Mesendoderm (in vitro differentiated cells): ENCODE data around the gene FSTL1.

Experiments
- DNase-seq: peaks from one replicate; pipeline ENCODE4 v3.0.0; 2013
- H2AK5ac ChIP-seq: 2 replicates; pipeline ENCODE4 v1.6.1; 2013; ENCODE audit warnings: low read length, inconsistent platforms
- H2BK120ac ChIP-seq: 2 replicates; pipeline ENCODE4 v1.6.1; 2013; ENCODE audit warnings: low read depth, mild to moderate bottlenecking, low read length, moderate library complexity, mixed read lengths
- H2BK15ac ChIP-seq: replicated peaks from 2 replicates; pipeline ENCODE4 v1.6.1; 2013; ENCODE audit warnings: low read depth, mild to moderate bottlenecking, moderate library complexity
- H2BK5ac ChIP-seq: 2 replicates; pipeline ENCODE4 v1.6.1; 2013; ENCODE audit warnings: low read length, inconsistent platforms
- H3K18ac ChIP-seq: 2 replicates; pipeline ENCODE4 v1.6.1; 2013; ENCODE audit warnings: mild to moderate bottlenecking, low read length, mixed read lengths
- H3K23ac ChIP-seq: one replicate; pipeline ENCODE4 v1.6.1; 2013; ENCODE audit warnings: low read length
- H3K27ac ChIP-seq: 2 replicates; pipeline ENCODE4 v1.5.1; 2013; ENCODE audit warnings: low read depth, mild to moderate bottlenecking, inconsistent platforms, low read length, moderate library complexity
- H3K27me3 ChIP-seq: 2 replicates; pipeline ENCODE4 v1.6.1; 2013; ENCODE audit warnings: low read length, control low read depth, mild to moderate bottlenecking, inconsistent platforms; ENCODE audit not compliant: insufficient read depth, poor library complexity
- H3K36me3 ChIP-seq: 2 replicates; pipeline ENCODE4 v1.6.1; 2013; ENCODE audit warnings: low read length, inconsistent platforms; ENCODE audit not compliant: control insufficient read depth, insufficient read depth
- H3K4ac ChIP-seq: one replicate; pipeline ENCODE4 v1.6.1; 2013; ENCODE audit warnings: low read depth, mild to moderate bottlenecking, low read length, moderate library complexity
- H3K4me1 ChIP-seq: 2 replicates; pipeline ENCODE4 v1.6.1; 2013; ENCODE audit warnings: low read depth, low read length, inconsistent platforms; ENCODE audit not compliant: control insufficient read depth
- H3K4me2 ChIP-seq: 2 replicates; pipeline ENCODE4 v1.6.1; 2013; ENCODE audit warnings: low read length
- H3K4me3 ChIP-seq: 2 replicates; pipeline ENCODE4 v1.5.1; 2013; ENCODE audit warnings: mild to moderate bottlenecking, low read length
- H3K56ac ChIP-seq: one replicate; pipeline ENCODE4 v1.6.1; 2013; ENCODE audit warnings: low read length
- H3K79me1 ChIP-seq: 2 replicates; pipeline ENCODE4 v1.6.1; 2013; ENCODE audit warnings: low read length, inconsistent platforms
- H3K79me2 ChIP-seq: 2 replicates; pipeline ENCODE4 v1.6.1; 2013; ENCODE audit warnings: mild to moderate bottlenecking, low read length; ENCODE audit not compliant: control insufficient read depth, insufficient read depth
- H3K9ac ChIP-seq: 2 replicates; pipeline ENCODE4 v1.6.1; 2013; ENCODE audit warnings: low read length, inconsistent platforms
- H4K5ac ChIP-seq: one replicate; pipeline ENCODE4 v1.6.1; 2013; ENCODE audit warnings: low read length
- H4K8ac ChIP-seq: one replicate; pipeline ENCODE4 v1.6.1; 2013; ENCODE audit warnings: low read depth, mild to moderate bottlenecking, control low read depth, low read length, moderate library complexity
- WGBS: extraction: QIAGEN DNeasy Blood & Tissue Kit; methylation state at CpG from one replicate; pipeline ENCODE4 v1.1.7; 2013; ENCODE audit warnings: low lambda C conversion rate, missing lambda C conversion rate; ENCODE audit not compliant: insufficient coverage; ENCODE audit errors: extremely low coverage; 5-methylcytosine and 5-hydroxymethylcytosine counted together

The FSTL1 gene

GRCh38 chr3:120449251-120449650, 1.5 kb downstream of the FSTL1 start:
- Histone ChIP-seq H3K79me1 (peaks cover 13% of the 10 kb centered on the region), H2BK15ac (no peak overlapping the region), H2AK5ac (no peak overlapping the region), H3K23ac (no peak overlapping the region), H3K18ac (no peak overlapping the region), H3K9ac (peak overlapping the region; percentile 91), H3K4me1 (peaks cover 6% of the 10 kb centered on the region), H4K8ac (no peak overlapping the region), H3K27me3 (no peaks in the 10 kb centered on the region), H4K5ac (no peak overlapping the region), H3K79me2 (peaks cover 43% of the 10 kb centered on the region), H3K4ac (no peak overlapping the region), H2BK120ac (no peak overlapping the region), H3K36me3 (no peaks in the 10 kb centered on the region), H3K27ac (peak overlapping the region; percentile 34), H2BK5ac (no peak overlapping the region), H3K4me2 (peak overlapping the region; percentile 45), H3K4me3 (no peak overlapping the region), H3K56ac (peak overlapping the region; percentile 91)
- no peak for DNase-seq
- no CpG with 5 or more reads among the region's 6 CpGs for WGBS

GRCh38 chr3:120448756-120449155, 2.0 kb downstream of the FSTL1 start:
- H3K79me2 ChIP-seq = peaks cover 46% of the 10 kb centered on the region
- no peak overlapping the region for H3K18ac ChIP-seq
- H2BK120ac ChIP-seq = no peak overlapping the region
- peak overlapping the region; percentile 47 for H3K9ac ChIP-seq
- H4K8ac ChIP-seq = no peak overlapping the region
- H4K5ac ChIP-seq = no peak overlapping the region
- H3K4me3 ChIP-seq = no peak overlapping the region
- peaks cover 13% of the 10 kb centered on the region for H3K79me1 ChIP-seq
- no peaks in the 10 kb centered on the region for H3K27me3 ChIP-seq
- no peak overlapping the region for H2AK5ac ChIP-seq
- no CpG with 5 or more reads among the region's 2 CpGs for WGBS
- no peak overlapping the region for H2BK15ac ChIP-seq
- H3K36me3 ChIP-seq = no peaks in the 10 kb centered on the region
- no peak overlapping the region for H3K4ac ChIP-seq
- H2BK5ac ChIP-seq = no peak overlapping the region
- peak overlapping the region; percentile 21 for H3K4me2 ChIP-seq
- H3K23ac ChIP-seq = no peak overlapping the region
- DNase-seq = peak; percentile 96
- peak overlapping the region; percentile 34 for H3K27ac ChIP-seq
- H3K56ac ChIP-seq = peak overlapping the region; percentile 59
- H3K4me1 ChIP-seq = peaks cover 6% of the 10 kb centered on the region

DNA sequence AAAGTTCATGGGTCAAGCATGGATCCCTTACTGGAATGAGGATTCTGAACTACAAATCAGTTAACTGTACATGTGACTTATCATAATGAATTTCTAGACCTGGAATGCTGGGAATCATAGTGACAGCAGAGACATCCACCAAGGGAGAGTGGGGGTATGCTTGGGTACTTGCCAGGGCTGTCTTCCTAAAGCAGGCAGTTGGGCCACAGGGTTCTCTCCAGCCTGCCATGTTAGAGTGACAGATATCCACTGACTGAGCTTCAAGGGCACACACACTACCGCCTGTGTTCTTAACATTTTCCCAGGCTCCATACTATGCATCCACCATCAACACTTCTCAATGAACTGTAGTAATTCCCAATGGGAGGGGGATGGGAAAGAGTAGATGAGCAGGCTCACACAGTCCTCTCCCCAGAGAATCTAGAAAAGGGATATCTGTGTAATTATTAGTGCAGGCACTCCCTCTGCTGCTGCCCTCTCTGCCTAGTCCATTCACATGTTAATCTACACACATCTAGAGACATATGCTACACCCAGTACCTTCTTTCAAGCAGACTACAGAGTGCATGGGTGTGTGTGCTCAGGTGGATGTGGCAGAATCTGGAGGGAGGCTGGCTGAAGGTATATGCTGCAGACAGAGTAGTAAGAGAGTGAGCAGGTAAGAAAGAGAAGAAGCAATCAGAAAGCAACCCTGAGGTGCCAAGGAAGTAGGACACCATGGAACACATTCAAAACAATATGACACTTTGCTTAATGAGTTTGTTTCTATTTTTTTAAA, 3.7 kb downstream of the FSTL1 start:
- Histone ChIP-seq H2BK5ac (no peak overlapping the region), H3K79me2 (peaks cover 50% of the 10 kb centered on the region), H3K79me1 (peaks cover 14% of the 10 kb centered on the region), H3K4ac (no peak overlapping the region), H3K23ac (no peak overlapping the region), H3K4me1 (peaks cover 6% of the 10 kb centered on the region), H3K9ac (peak overlapping the region; percentile 21), H3K36me3 (no peaks in the 10 kb centered on the region), H4K8ac (no peak overlapping the region), H2AK5ac (no peak overlapping the region), H3K18ac (no peak overlapping the region), H4K5ac (no peak overlapping the region), H3K56ac (no peak overlapping the region), H2BK15ac (no peak overlapping the region), H3K4me2 (no peak overlapping the region), H2BK120ac (no peak overlapping the region), H3K4me3 (no peak overlapping the region), H3K27ac (no peak overlapping the region), H3K27me3 (no peaks in the 10 kb centered on the region)
- DNase-seq = no peak
- WGBS = no CpG with 5 or more reads among the region's 1 CpG

DNA sequence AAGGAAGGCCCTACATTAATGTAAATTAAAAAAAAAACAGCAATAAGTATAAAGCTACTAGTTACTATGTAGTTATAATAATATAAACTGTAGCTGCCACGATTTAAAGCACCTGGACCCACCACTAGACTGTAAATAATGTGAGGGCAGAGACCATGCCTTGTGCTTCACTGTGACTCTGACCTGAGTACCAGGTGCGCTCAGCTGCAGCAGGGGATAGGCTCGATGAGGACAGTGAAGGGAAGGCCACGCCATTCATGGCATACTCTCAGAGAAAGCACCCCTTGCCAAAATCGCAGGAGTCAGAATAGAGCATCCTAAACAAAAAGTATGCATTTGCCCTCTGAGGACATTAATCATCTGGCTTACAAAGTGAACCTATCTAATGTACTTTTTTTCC, 5.1 kb downstream of the FSTL1 start:
- Histone ChIP-seq H4K5ac (no peak overlapping the region), H3K4me3 (no peak overlapping the region), H3K36me3 (no peaks in the 10 kb centered on the region), H3K4ac (no peak overlapping the region), H3K23ac (no peak overlapping the region), H3K4me2 (no peak overlapping the region), H2BK120ac (no peak overlapping the region), H3K18ac (no peak overlapping the region), H3K56ac (no peak overlapping the region), H3K4me1 (peaks cover 6% of the 10 kb centered on the region), H2BK15ac (no peak overlapping the region), H3K9ac (no peak overlapping the region), H3K79me1 (peaks cover 19% of the 10 kb centered on the region), H3K27ac (no peak overlapping the region), H3K27me3 (no peaks in the 10 kb centered on the region), H4K8ac (no peak overlapping the region), H2AK5ac (no peak overlapping the region), H2BK5ac (no peak overlapping the region), H3K79me2 (peaks cover 54% of the 10 kb centered on the region)
- DNase-seq = no peak
- WGBS = no CpG with 5 or more reads among the region's 5 CpGs

DNA sequence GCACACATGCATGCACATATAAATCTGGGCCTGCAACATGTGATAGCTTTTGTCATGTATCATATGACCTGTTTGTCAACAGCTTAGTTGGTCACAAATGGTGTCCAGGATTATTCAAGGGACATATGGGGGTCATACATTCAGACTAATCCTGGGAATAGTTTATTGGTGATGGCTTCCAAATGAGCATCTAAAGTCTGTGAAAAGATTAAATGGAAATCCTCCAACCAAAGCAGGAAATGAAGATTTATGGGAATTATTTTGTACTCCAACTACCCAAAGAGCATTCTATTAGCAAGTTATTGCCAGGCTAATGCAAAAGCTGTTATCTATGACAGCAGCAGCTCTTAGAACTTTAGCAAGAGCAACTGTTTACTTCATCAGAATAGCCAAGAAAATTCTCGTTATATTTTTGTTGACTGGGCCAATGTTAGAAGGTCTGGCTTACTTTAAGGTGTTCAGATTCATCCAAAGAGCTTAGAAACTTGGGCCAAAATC, 7.1 kb downstream of the FSTL1 start:
- H3K79me1 ChIP-seq = peaks cover 24% of the 10 kb centered on the region
- no peak overlapping the region for H3K56ac ChIP-seq
- H3K4ac ChIP-seq = no peak overlapping the region
- no CpG with 5 or more reads among the region's 1 CpG for WGBS
- H3K79me2 ChIP-seq = peaks cover 47% of the 10 kb centered on the region
- H3K4me3 ChIP-seq = no peak overlapping the region
- no peak overlapping the region for H3K27ac ChIP-seq
- H4K5ac ChIP-seq = no peak overlapping the region
- H2BK5ac ChIP-seq = no peak overlapping the region
- no peak overlapping the region for H3K4me2 ChIP-seq
- no peak overlapping the region for H3K23ac ChIP-seq
- H3K18ac ChIP-seq = no peak overlapping the region
- H3K27me3 ChIP-seq = no peaks in the 10 kb centered on the region
- H2BK120ac ChIP-seq = no peak overlapping the region
- no peak overlapping the region for H2AK5ac ChIP-seq
- H4K8ac ChIP-seq = no peak overlapping the region
- no peaks in the 10 kb centered on the region for H3K36me3 ChIP-seq
- H3K4me1 ChIP-seq = peaks cover 2% of the 10 kb centered on the region
- H3K9ac ChIP-seq = no peak overlapping the region
- no peak for DNase-seq
- H2BK15ac ChIP-seq = no peak overlapping the region
